Peyer's patch (tissue), 4 donors: ENCODE measurements around the gene FFAR3.

Experiments used
- POLR2A ChIP-seq, 2 donors: fragments of 450-650 bp; IDR thresholded peaks; one replicate each; pipeline ENCODE4 v1.5.1; 2017; ENCODE audit warnings: antibody characterized with exemption in 2 of 2, mild to moderate bottlenecking in 2 of 2, moderate library complexity in 2 of 2
- TF ChIP-seq, protein P1 (sequence below), 6 experiments: fragments of 450-650 bp in 4 of 6; fragments of 200-600 bp in 2 of 6; sonication (generic) in 1 of 6; IDR thresholded peaks; one replicate each; pipeline ENCODE4 v1.5.1; 2017 to 2019; ENCODE audit warnings: antibody characterized with exemption in 6 of 6, mild to moderate bottlenecking in 3 of 6, moderate library complexity in 1 of 6

DNA sequence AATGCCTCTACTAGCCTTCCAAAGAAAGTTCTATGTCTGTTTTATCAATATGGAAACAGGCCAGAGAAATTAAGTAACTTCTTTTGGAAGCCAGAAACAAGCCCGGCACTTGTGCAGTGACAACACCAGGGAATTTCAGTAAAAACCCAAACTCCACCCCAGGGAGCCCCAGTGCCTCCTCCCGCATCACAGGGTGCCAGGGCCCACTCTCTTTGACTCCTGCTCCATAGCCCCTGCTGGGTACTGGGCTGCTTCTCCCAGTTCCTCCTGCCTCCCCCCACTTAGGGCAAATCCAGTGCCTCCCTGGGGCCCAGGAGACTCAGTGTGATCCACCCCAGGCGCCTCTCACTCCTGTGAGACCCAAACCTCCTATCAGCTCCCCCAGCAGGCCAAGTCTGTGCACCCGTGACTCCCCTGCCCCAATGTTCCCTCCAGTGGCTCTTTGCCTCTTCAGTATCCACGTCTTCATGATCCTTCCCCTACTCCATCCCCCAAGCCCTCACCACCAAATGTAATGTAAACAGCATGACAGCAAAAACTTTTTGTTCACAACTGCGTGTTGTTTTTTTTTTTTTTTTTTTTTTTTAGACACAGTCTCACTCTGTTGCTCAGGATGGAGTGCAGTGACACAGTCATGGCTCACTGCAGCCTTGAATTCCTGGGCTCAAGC is 2.3 kb upstream of the FFAR3 start:
- TF ChIP-seq, protein P1, sequence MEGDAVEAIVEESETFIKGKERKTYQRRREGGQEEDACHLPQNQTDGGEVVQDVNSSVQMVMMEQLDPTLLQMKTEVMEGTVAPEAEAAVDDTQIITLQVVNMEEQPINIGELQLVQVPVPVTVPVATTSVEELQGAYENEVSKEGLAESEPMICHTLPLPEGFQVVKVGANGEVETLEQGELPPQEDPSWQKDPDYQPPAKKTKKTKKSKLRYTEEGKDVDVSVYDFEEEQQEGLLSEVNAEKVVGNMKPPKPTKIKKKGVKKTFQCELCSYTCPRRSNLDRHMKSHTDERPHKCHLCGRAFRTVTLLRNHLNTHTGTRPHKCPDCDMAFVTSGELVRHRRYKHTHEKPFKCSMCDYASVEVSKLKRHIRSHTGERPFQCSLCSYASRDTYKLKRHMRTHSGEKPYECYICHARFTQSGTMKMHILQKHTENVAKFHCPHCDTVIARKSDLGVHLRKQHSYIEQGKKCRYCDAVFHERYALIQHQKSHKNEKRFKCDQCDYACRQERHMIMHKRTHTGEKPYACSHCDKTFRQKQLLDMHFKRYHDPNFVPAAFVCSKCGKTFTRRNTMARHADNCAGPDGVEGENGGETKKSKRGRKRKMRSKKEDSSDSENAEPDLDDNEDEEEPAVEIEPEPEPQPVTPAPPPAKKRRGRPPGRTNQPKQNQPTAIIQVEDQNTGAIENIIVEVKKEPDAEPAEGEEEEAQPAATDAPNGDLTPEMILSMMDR (IDR thresholded peaks at IDR 0.05), result no peak
- TF ChIP-seq POLR2A (IDR thresholded peaks at IDR 0.05), result no peak
